ENCODE data around the gene CNN2. TPM values are rescaled to one million over a fixed set of nuclear protein-coding genes. Genes with fewer than 3 reads are reported as not detected.

CNN2 gene
- total RNA-seq, 4 donors from 2014 or later: 79.0 to 125 (median 105) TPM

GRCh38 chr19:1009041-1009980 lies 17.1 kb upstream of the CNN2 start:
- Histone ChIP-seq H3K27ac (peak overlapping the region; percentile 39 to 75 (median 57)), H3K36me3 (peaks cover 43 to 62% (median 45%) of the 10 kb centered on the region in 3 donors)
- no peak for DNase-seq

DNA sequence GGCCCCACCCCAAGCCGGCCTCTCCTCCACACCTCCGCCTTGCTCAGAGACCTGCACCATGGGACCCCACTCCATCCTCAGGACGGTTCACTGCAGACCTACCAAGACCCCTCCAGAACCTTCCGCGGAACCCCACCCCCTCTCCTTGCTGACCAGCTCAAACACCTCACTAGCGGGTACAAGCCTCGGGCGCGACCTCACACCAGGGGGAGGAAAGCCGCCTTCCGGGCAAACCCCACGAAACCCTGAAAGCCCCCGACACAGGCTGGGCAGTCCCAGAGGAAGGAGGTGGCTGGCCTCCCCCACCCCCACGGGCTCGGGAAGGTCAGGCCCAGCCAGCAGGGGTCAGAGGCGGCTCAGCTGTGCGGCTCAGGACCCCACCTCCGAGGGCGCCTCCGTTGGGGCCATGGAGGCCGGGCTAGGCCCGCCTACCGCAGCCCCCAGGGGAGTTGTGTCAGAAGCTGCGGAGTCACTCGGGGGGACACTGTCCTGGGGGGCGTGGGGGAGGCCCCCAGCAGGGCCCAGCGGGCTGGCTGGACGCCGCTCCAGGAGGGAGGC lies 16.3 kb upstream of the CNN2 start:
- H3K36me3 ChIP-seq: peaks cover 44 to 70% (median 45%) of the 10 kb centered on the region in 3 donors
- peaks cover 5 to 33% (median 5%) of the 10 kb centered on the region in 3 donors for H3K4me1 ChIP-seq
- H3K9me3 ChIP-seq: no peaks in the 10 kb centered on the region
- peak overlapping the region in 3 of 4 donors; percentile 49 to 75 (median 65) for H3K27ac ChIP-seq
- peaks cover 0 to under 1% (median 0%) of the 10 kb centered on the region in 4 donors for H3K27me3 ChIP-seq
- intact Hi-C loops (cut with DNase I): no loop called here
- WGBS, 2 donors: no CpG with 5 or more reads among the region's 29 CpGs
- TF ChIP-seq POLR2A (IDR thresholded peaks at IDR 0.05): no peak
- TF ChIP-seq, protein P1, sequence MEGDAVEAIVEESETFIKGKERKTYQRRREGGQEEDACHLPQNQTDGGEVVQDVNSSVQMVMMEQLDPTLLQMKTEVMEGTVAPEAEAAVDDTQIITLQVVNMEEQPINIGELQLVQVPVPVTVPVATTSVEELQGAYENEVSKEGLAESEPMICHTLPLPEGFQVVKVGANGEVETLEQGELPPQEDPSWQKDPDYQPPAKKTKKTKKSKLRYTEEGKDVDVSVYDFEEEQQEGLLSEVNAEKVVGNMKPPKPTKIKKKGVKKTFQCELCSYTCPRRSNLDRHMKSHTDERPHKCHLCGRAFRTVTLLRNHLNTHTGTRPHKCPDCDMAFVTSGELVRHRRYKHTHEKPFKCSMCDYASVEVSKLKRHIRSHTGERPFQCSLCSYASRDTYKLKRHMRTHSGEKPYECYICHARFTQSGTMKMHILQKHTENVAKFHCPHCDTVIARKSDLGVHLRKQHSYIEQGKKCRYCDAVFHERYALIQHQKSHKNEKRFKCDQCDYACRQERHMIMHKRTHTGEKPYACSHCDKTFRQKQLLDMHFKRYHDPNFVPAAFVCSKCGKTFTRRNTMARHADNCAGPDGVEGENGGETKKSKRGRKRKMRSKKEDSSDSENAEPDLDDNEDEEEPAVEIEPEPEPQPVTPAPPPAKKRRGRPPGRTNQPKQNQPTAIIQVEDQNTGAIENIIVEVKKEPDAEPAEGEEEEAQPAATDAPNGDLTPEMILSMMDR (IDR thresholded peaks at IDR 0.05): no peak
- DNase-seq: no peak
- H3K4me3 ChIP-seq: no peak overlapping the region

More at GRCh38 chr19:1009041-1009980, 17.1 kb upstream of the CNN2 start:
- peaks cover 0 to 25% (median 0%) of the 10 kb centered on the region in 3 donors for H3K4me1 ChIP-seq
- peak overlapping the region in 2 of 4 donors; percentile 2 to 28 for H3K4me3 ChIP-seq
- WGBS, 2 donors: 81 to 92% methylated on average over 4 to 7 of the region's 92 CpGs
- intact Hi-C loops (cut with DNase I): no loop called here
- peaks cover 0 to 8% (median 0%) of the 10 kb centered on the region in 4 donors for H3K27me3 ChIP-seq
- H3K9me3 ChIP-seq: no peaks in the 10 kb centered on the region
- no peak for TF ChIP-seq POLR2A (IDR thresholded peaks at IDR 0.05)
- TF ChIP-seq, protein P1 (IDR thresholded peaks at IDR 0.05): no peak

DNA sequence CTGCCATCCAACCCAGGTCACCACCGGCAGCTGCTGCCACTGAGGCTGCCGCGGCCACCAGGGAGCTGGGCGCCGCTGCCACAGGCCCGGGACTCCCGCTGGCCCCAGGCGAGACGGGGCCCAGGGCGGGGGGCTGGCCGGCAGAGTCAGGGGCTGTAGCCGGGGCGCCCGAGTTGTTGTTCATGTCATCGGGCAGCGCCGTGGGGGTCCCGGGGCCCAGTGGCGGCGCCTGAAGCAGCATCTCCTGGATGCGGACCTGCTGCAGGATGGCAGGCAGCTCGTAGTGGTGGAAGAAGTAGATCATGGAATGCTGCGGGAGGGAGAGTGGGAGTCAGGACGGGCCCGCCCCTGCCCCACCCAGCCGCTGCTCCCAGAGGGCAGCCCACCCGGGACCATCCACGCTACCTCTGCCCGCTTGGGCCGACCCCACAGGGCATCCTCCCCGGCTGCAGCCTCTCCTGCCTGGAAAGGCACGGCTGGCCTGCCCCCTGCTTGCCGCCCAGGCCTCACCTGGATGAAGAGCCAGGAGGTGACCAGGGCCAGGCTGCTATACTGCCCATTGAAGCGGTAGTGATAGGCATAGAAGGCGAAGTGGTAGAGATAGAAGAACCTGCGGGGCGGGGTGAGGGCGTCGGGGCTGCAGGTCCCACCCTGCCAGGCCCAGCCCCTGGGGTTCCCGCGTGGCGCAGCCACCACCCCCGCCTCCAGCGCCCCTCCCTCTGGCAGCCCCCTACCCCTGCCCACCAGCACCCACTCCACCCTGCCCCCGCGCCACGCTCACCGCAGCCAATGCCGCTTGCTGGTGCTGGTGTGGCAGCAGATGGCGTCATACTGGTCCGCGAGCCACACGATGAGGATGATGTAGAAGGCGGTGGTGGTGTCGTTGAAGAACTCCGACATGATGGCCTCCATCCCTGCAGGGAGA lies 15.6 kb upstream of the CNN2 start:
- Histone ChIP-seq H3K36me3 (peaks cover 44 to 74% (median 45%) of the 10 kb centered on the region in 3 donors), H3K27ac (peak overlapping the region in 1 of 4 donors; percentile 75), H3K4me3 (no peak overlapping the region), H3K9me3 (no peaks in the 10 kb centered on the region), H3K27me3 (no peaks in the 10 kb centered on the region), H3K4me1 (peaks cover 12 to 41% (median 13%) of the 10 kb centered on the region in 3 donors)
- intact Hi-C loops (cut with DNase I): no loop called here
- WGBS, 2 donors: 73 to 97% methylated on average over 3 to 4 of the region's 56 CpGs
- no peak for DNase-seq
- no peak for TF ChIP-seq POLR2A (IDR thresholded peaks at IDR 0.05)
- TF ChIP-seq, protein P1 (IDR thresholded peaks at IDR 0.05): no peak

DNA sequence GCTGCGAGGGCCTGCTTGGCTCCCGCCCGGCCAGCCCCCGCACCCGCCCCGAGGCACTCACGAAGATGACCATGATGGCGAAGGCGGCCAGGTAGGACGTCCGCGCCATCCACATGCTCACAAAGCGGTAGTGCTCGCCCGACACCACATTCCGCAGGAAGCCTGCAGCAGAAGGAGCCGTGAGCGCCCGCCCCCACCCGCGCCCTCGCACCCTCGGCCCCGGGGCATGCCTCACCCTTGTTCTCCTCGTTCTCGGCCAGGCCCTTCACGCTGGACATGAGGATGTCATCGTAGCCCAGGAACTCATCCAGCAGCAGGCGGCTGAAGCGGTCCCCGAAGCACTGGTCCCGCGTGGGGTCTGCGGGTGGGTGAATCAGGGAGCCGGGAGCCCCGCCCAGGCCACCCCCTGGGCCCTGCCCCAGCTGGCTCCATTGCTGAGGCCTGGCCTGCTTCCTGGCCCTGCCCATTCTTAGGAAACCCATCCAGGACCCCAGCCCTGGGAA lies 14.5 kb upstream of the CNN2 start:
- no peak for DNase-seq
- TF ChIP-seq POLR2A (IDR thresholded peaks at IDR 0.05): no peak
- TF ChIP-seq, protein P1 (IDR thresholded peaks at IDR 0.05): no peak
- Histone ChIP-seq H3K9me3 (no peaks in the 10 kb centered on the region), H3K4me1 (peaks cover 23 to 51% (median 23%) of the 10 kb centered on the region in 3 donors), H3K27me3 (no peaks in the 10 kb centered on the region), H3K27ac (no peak overlapping the region), H3K4me3 (no peak overlapping the region), H3K36me3 (peaks cover 44 to 74% (median 45%) of the 10 kb centered on the region in 3 donors)
- WGBS, 2 donors: 95% methylated on average over 8 of the region's 36 CpGs; no CpG with 5 or more reads in 1 of the 2 donors
- intact Hi-C loops (cut with DNase I): no loop called here

All from esophagus squamous epithelium (tissue), 5 donors.